SK-N-MC (cell line): Measurements from ENCODE around the gene MGAT4B.

Source experiments
- DNase-seq: peaks from one replicate; pipeline ENCODE4 v3.0.0-alpha.2; 2011; ENCODE audit warnings: low read depth, low spot score
- H3K27ac ChIP-seq: fragments of 200-600 bp; sonication (generic); 2 replicates; pipeline ENCODE4 v1.5.1; 2016; ENCODE audit warnings: mixed run types
- H3K36me3 ChIP-seq: fragments of 200-600 bp; sonication (generic); 2 replicates; pipeline ENCODE4 v1.6.1; 2017; ENCODE audit warnings: antibody characterized with exemption, low read length, mixed read lengths; ENCODE audit not compliant: insufficient read depth
- H3K4me3 ChIP-seq: fragments of 200-600 bp; sonication (generic); 2 replicates; pipeline ENCODE4 v1.5.1; 2016
- H3K9ac ChIP-seq: fragments of 200-600 bp; sonication (generic); 2 replicates; pipeline ENCODE4 v1.8.0; 2017; ENCODE audit warnings: mixed run types, mixed read lengths; ENCODE audit not compliant: insufficient read length
- H3K9me3 ChIP-seq: fragments of 200-600 bp; sonication (generic); 2 replicates; pipeline ENCODE4 v1.6.1; 2017; ENCODE audit warnings: low read depth, mild to moderate bottlenecking, antibody characterized with exemption, low read length, moderate library complexity, mixed read lengths
- EZH2 ChIP-seq: fragments of 200-600 bp; sonication (generic); IDR thresholded peaks from one replicate; pipeline ENCODE4 v1.6.1; 2017; ENCODE audit warnings: antibody characterized with exemption
- FOXP2 ChIP-seq: optimal IDR thresholded peaks from 2 replicates; pipeline ENCODE3; 2011; ENCODE audit warnings: mild to moderate bottlenecking, moderate library complexity; ENCODE audit not compliant: insufficient read depth; ENCODE audit errors: extremely low read length, control extremely low read depth
- POLR2AphosphoS5 ChIP-seq: IDR thresholded peaks from 2 replicates; pipeline ENCODE4 v1.6.1; 2012; ENCODE audit warnings: mild to moderate bottlenecking, low read depth, low read length, borderline replicate concordance

The MGAT4B gene

GRCh38 chr5:179749857-179750508 is 56.7 kb downstream of the MGAT4B start:
- Histone ChIP-seq H3K4me3 (no peak overlapping the region), H3K9me3 (no peaks in the 10 kb centered on the region), H3K9ac (no peak overlapping the region), H3K27ac (no peak overlapping the region), H3K36me3 (peaks cover 23% of the 10 kb centered on the region)
- TF ChIP-seq POLR2AphosphoS5, result no peak
- TF ChIP-seq FOXP2, result no peak
- no peak for TF ChIP-seq EZH2
- no peak for DNase-seq

GRCh38 chr5:179747811-179748210 is 58.9 kb downstream of the MGAT4B start:
- Histone ChIP-seq H3K9ac (no peak overlapping the region), H3K9me3 (no peaks in the 10 kb centered on the region), H3K4me3 (no peak overlapping the region), H3K36me3 (peaks cover 23% of the 10 kb centered on the region), H3K27ac (no peak overlapping the region)
- DNase-seq, result no peak
- TF ChIP-seq FOXP2 (no peak), EZH2 (no peak), POLR2AphosphoS5 (no peak)
